ENCODE data around the gene NLRC5.

Gene NLRC5

GRCh38 chr16:57039148-57039812 lies 49.9 kb downstream of the NLRC5 start:
- DNase-seq (ENCODE audit: low spot score in 2 of 2), result no peak
- H3K9me3 ChIP-seq, result no peaks in the 10 kb centered on the region; the same call in 1 of the 2 replicates
- no peaks in the 10 kb centered on the region for H3K27me3 ChIP-seq (ENCODE audit: low read depth)
- in situ Hi-C loops (cut with MboI; ENCODE audit: low sequenced_read_pairs), result no loop called here
- H3K36me3 ChIP-seq (replicated peaks), result no peaks in the 10 kb centered on the region
- H3K4me1 ChIP-seq, result no peaks in the 10 kb centered on the region
- no peak overlapping the region for H3K4me3 ChIP-seq

DNA sequence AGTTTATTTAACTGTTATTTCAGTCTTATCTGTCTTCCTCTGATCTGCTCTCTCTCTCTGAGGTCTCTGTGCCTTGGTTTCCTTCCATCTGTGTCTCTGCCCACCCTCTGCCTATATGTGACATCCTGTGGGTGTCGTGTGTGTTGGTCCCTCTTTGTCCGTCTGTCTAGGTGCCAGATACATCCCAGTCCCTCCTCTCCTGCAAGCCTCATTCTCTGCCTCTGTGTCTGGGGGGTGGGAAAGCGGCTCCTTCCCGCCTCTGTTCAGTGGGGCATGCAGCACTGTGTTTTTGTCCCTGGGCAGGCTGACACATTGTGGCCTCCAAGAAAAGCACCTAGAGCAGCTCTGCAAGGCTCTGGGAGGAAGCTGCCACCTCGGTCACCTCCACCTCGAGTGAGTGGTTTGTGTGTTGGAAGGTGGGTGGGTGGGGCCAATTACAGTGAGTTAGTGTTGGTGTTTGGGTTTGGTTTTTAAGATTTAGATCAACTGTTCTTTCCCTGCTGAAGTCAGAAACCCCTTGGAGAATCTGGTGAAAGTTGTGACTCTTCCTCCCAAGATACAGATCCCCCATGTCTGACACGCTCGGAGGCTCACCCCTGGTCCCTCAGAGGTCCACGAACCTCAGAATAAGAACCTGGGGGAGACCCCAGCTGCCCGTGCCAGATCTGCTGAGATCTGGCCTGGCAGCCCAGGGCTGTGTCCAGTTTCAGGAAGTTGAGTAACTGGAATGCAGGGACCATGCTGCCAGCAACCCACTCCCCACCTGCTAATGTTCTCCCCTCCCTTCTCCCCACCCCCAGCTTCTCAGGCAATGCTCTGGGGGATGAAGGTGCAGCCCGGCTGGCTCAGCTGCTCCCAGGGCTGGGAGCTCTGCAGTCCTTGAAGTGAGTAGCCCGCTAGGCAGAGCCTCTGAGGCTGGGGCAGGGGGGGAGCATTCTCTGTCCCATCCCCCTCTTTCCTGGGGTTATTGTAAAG lies 52.1 kb downstream of the NLRC5 start:
- Histone ChIP-seq H3K36me3 (replicated peaks) (no peaks in the 10 kb centered on the region), H3K4me1 (no peaks in the 10 kb centered on the region), H3K4me3 (no peak overlapping the region), H3K9me3 (no peaks in the 10 kb centered on the region; the same call in 1 of the 2 replicates), H3K27me3 (ENCODE audit: low read depth) (no peaks in the 10 kb centered on the region)
- in situ Hi-C loops (cut with MboI; ENCODE audit: low sequenced_read_pairs), result loop anchor here (10.0 kb wide), 1 partner anchor 57 kb away; the partner anchor contains the start of gene NLRC5
- no peak for DNase-seq (ENCODE audit: low spot score in 2 of 2)

DNA sequence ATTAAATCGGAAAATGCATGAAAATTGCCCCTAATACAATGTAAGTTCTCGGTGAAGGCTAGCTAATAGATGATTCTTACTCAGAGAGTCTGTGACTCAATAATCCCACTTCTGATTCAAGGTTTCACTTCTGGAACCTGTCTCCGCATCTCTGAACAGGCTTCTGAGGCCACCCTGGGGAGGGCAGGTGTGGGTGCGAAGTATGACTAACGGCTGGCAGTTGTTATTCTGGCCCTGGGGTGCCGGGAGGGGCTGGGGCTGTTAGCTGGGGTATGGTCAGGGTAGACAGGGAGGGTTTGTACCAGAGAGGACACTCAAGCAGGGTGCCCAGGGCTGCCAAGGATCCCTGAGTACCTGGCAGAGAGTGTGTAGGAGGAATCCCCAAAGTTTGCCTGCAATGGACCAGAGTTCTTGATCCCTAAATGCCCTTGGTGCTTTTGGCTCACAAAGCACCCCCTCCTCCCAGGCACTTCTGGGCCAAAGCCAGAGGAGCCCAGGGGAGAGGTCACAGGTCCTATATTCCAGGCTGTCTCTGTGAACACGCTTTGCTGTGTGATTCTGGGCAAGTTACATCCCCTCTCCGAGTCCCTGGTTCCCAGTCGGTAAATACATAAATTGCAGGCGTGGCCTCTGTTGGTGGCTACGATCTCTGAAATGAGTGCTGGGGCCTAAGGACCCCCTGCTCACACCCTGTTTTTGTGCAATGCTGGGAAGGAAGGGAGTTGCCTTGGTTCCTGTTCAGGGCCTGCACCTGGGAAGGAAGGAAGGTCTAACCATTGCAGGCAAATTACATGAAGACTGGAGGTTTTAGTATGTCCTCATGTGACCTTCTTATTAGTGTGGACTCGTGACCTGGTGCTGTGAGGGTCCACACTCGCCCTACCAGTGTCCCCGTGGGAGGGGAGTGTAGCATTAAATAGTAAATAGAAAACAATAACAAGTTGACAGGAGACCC lies 53.1 kb downstream of the NLRC5 start:
- no peaks in the 10 kb centered on the region for H3K36me3 ChIP-seq (replicated peaks)
- in situ Hi-C loops (cut with MboI; ENCODE audit: low sequenced_read_pairs), result loop anchor here (10.0 kb wide), 1 partner anchor 58 kb away; the partner anchor contains the start of gene NLRC5
- no peak for DNase-seq (ENCODE audit: low spot score in 2 of 2)
- no peaks in the 10 kb centered on the region for H3K27me3 ChIP-seq (ENCODE audit: low read depth)
- H3K4me3 ChIP-seq, result no peak overlapping the region
- no peaks in the 10 kb centered on the region; the same call in 1 of the 2 replicates for H3K9me3 ChIP-seq
- H3K4me1 ChIP-seq, result no peaks in the 10 kb centered on the region

- Histone ChIP-seq H3K9me3 (no peaks in the 10 kb centered on the region), H3K4me3 (no peak overlapping the region), H3K4me1 (no peaks in the 10 kb centered on the region), H3K27me3 (ENCODE audit: low read depth) (no peaks in the 10 kb centered on the region), H3K36me3 (replicated peaks) (no peaks in the 10 kb centered on the region)
- no peak for DNase-seq (ENCODE audit: low spot score in 2 of 2)
- in situ Hi-C loops (cut with MboI; ENCODE audit: low sequenced_read_pairs), result loop anchor here (10.0 kb wide), 1 partner anchor 58 kb away; the partner anchor contains the start of gene NLRC5
Observed at GRCh38 chr16:57043248-57043647, 53.9 kb downstream of the NLRC5 start.

GRCh38 chr16:57044931-57045693 lies 55.8 kb downstream of the NLRC5 start:
- no peaks in the 10 kb centered on the region for H3K4me1 ChIP-seq
- no peaks in the 10 kb centered on the region for H3K36me3 ChIP-seq (replicated peaks)
- H3K9me3 ChIP-seq, result no peaks in the 10 kb centered on the region
- no peak for DNase-seq (ENCODE audit: low spot score in 2 of 2)
- no peak overlapping the region for H3K4me3 ChIP-seq
- in situ Hi-C loops (cut with MboI; ENCODE audit: low sequenced_read_pairs), result loop anchor here (10.0 kb wide), 1 partner anchor 60 kb away; the partner anchor contains the start of gene NLRC5
- no peaks in the 10 kb centered on the region for H3K27me3 ChIP-seq (ENCODE audit: low read depth)

- no peaks in the 10 kb centered on the region for H3K9me3 ChIP-seq
- H3K36me3 ChIP-seq (replicated peaks), result no peaks in the 10 kb centered on the region
- H3K27me3 ChIP-seq (ENCODE audit: low read depth), result no peaks in the 10 kb centered on the region
- H3K4me3 ChIP-seq, result no peak overlapping the region
- in situ Hi-C loops (cut with MboI; ENCODE audit: low sequenced_read_pairs), result loop anchor here (10.0 kb wide), 1 partner anchor 61 kb away; the partner anchor contains the start of gene NLRC5
- no peaks in the 10 kb centered on the region for H3K4me1 ChIP-seq
- DNase-seq (ENCODE audit: low spot score in 2 of 2), result peak in 1 of 2 experiments; percentile 42
Observed at GRCh38 chr16:57045694-57046381, 56.5 kb downstream of the NLRC5 start.

GRCh38 chr16:57048095-57048494 lies 58.7 kb downstream of the NLRC5 start:
- no peaks in the 10 kb centered on the region for H3K27me3 ChIP-seq (ENCODE audit: low read depth)
- no peak overlapping the region for H3K4me3 ChIP-seq
- no peaks in the 10 kb centered on the region for H3K36me3 ChIP-seq (replicated peaks)
- no peak for DNase-seq (ENCODE audit: low spot score in 2 of 2)
- H3K9me3 ChIP-seq, result no peaks in the 10 kb centered on the region
- in situ Hi-C loops (cut with MboI; ENCODE audit: low sequenced_read_pairs), result loop anchor here (10.0 kb wide), 1 partner anchor 63 kb away; the partner anchor contains the start of gene NLRC5
- H3K4me1 ChIP-seq, result no peaks in the 10 kb centered on the region

- Histone ChIP-seq H3K4me1 (no peaks in the 10 kb centered on the region), H3K4me3 (no peak overlapping the region), H3K36me3 (replicated peaks) (no peaks in the 10 kb centered on the region), H3K9me3 (no peaks in the 10 kb centered on the region), H3K27me3 (ENCODE audit: low read depth) (no peaks in the 10 kb centered on the region)
- no peak for DNase-seq (ENCODE audit: low spot score in 2 of 2)
- in situ Hi-C loops (cut with MboI; ENCODE audit: low sequenced_read_pairs), result loop anchor here (10.0 kb wide), 1 partner anchor 65 kb away; the partner anchor contains the start of gene NLRC5
Observed at GRCh38 chr16:57049678-57050077, 60.3 kb downstream of the NLRC5 start.

DNA sequence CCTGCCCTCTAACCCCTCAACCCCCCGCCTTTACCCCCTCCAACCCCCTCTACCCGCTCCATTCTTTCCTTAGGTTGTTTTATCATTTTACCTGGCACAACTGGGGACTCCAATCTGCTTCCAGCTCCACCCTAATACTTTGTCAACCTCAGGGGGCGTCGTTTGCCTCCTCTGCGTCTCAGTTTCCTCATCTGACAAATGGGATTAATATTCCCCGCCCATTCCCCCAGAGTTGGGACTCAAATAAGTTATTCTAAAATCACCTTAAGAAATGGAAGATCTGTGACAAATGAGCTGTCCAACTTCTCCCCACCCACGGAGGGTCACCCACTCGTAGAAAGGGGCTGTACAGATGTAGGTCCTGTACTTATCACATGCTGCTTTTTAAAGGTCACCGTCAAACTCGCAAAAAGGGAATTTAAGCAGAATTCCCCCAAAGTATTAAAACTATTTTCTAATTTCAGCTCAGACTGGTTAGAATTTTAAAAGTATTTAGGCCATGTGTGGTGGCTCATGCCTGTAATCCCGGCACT lies 62.4 kb downstream of the NLRC5 start:
- Histone ChIP-seq H3K27me3 (ENCODE audit: low read depth) (no peaks in the 10 kb centered on the region), H3K36me3 (replicated peaks) (no peaks in the 10 kb centered on the region), H3K9me3 (no peaks in the 10 kb centered on the region), H3K4me3 (no peak overlapping the region), H3K4me1 (no peaks in the 10 kb centered on the region)
- in situ Hi-C loops (cut with MboI; ENCODE audit: low sequenced_read_pairs), result no loop called here
- DNase-seq (ENCODE audit: low spot score in 2 of 2), result no peak

- H3K4me3 ChIP-seq, result no peak overlapping the region
- in situ Hi-C loops (cut with MboI; ENCODE audit: low sequenced_read_pairs), result no loop called here
Observed at GRCh38 chr16:57053206-57053605, 63.8 kb downstream of the NLRC5 start.

DNA sequence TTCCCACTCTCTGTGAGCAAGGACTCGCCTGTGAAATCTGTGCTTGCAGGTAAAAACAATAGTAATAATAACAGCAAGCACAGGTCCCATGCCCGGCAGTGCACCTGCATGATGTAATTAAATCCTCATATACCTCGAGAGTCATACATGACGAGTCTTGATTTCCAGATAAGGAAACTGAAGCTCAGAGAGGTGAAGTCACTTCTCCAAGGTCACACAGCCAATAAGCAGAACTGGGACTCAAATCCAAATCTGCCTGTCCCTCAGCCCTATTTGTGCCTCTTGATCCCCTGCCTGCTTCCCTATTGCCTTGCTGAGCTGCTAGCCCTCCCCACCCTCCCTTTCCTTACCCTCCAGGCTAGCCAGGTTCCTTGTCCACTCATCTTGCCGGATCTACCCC lies 65.0 kb downstream of the NLRC5 start:
- Histone ChIP-seq H3K9me3 (no peaks in the 10 kb centered on the region), H3K36me3 (replicated peaks) (no peaks in the 10 kb centered on the region), H3K4me1 (no peaks in the 10 kb centered on the region), H3K27me3 (ENCODE audit: low read depth) (no peaks in the 10 kb centered on the region), H3K4me3 (no peak overlapping the region)
- in situ Hi-C loops (cut with MboI; ENCODE audit: low sequenced_read_pairs), result no loop called here
- DNase-seq (ENCODE audit: low spot score in 2 of 2), result no peak

More at GRCh38 chr16:57053206-57053605, 63.8 kb downstream of the NLRC5 start:
- Histone ChIP-seq H3K4me1 (no peaks in the 10 kb centered on the region), H3K27me3 (ENCODE audit: low read depth) (no peaks in the 10 kb centered on the region), H3K36me3 (replicated peaks) (no peaks in the 10 kb centered on the region), H3K9me3 (no peaks in the 10 kb centered on the region)
- DNase-seq (ENCODE audit: low spot score in 2 of 2), result no peak

GRCh38 chr16:57054771-57055170 lies 65.4 kb downstream of the NLRC5 start:
- in situ Hi-C loops (cut with MboI; ENCODE audit: low sequenced_read_pairs), result no loop called here
- DNase-seq (ENCODE audit: low spot score in 2 of 2), result no peak

More at GRCh38 chr16:57054771-57055170, 65.4 kb downstream of the NLRC5 start:
- no peaks in the 10 kb centered on the region for H3K36me3 ChIP-seq (replicated peaks)
- H3K4me3 ChIP-seq, result no peak overlapping the region
- no peaks in the 10 kb centered on the region for H3K27me3 ChIP-seq (ENCODE audit: low read depth)
- no peaks in the 10 kb centered on the region for H3K9me3 ChIP-seq
- no peaks in the 10 kb centered on the region for H3K4me1 ChIP-seq
